ENCODE results near the gene TNS3.

TNS3 gene

GRCh38 chr7:47414342-47415317 is 167.3 kb downstream of the TNS3 start:
- TF ChIP-seq EZH2 (optimal IDR thresholded peaks at IDR 0.05; ENCODE audit: low read depth, low read length) (no peak), EZH2phosphoT487 (IDR thresholded peaks at IDR 0.05; ENCODE audit: low read length) (no peak), CTCF (IDR thresholded peaks at IDR 0.05; ENCODE audit: low read length) (no peak)
- H3K9me3 ChIP-seq (replicated peaks; ENCODE audit: insufficient read depth, low read length), result no peaks in the 10 kb centered on the region
- H3K9me2 ChIP-seq (replicated peaks; ENCODE audit: insufficient read depth, low read length), result no peaks in the 10 kb centered on the region
- no peak overlapping the region for H3K4me3 ChIP-seq (ENCODE audit: low read length)
- no peak overlapping the region for H3K9ac ChIP-seq (ENCODE audit: low read length)
- peaks cover 72% of the 10 kb centered on the region for H3K79me2 ChIP-seq (ENCODE audit: low read length)
- no peaks in the 10 kb centered on the region for H3K27me3 ChIP-seq (replicated peaks; ENCODE audit: insufficient read depth, low read length)
- no peaks in the 10 kb centered on the region for H4K20me1 ChIP-seq (ENCODE audit: insufficient read depth, low read length)
- no peaks in the 10 kb centered on the region for H3F3A ChIP-seq (ENCODE audit: insufficient read depth, low read length)
- no peak overlapping the region for H3K4me2 ChIP-seq (ENCODE audit: low read depth, low read length)
- H3K27ac ChIP-seq (ENCODE audit: low read length), result no peak overlapping the region
- H2AFZ ChIP-seq (ENCODE audit: low read length), result no peak overlapping the region
- no peak for DNase-seq
- peaks cover 40% of the 10 kb centered on the region for H3K36me3 ChIP-seq (replicated peaks; ENCODE audit: insufficient read depth, low read length)
- no peaks in the 10 kb centered on the region for H3K4me1 ChIP-seq (ENCODE audit: low read length)

GRCh38 chr7:47413526-47414341 is 168.2 kb downstream of the TNS3 start:
- no peaks in the 10 kb centered on the region for H3F3A ChIP-seq (ENCODE audit: insufficient read depth, low read length)
- no peak overlapping the region for H3K27ac ChIP-seq (ENCODE audit: low read length)
- H4K20me1 ChIP-seq (ENCODE audit: insufficient read depth, low read length), result no peaks in the 10 kb centered on the region
- no peaks in the 10 kb centered on the region for H3K9me2 ChIP-seq (replicated peaks; ENCODE audit: insufficient read depth, low read length)
- H3K4me1 ChIP-seq (ENCODE audit: low read length), result no peaks in the 10 kb centered on the region
- H3K4me2 ChIP-seq (ENCODE audit: low read depth, low read length), result no peak overlapping the region
- H3K36me3 ChIP-seq (replicated peaks; ENCODE audit: insufficient read depth, low read length), result peaks cover 35% of the 10 kb centered on the region
- DNase-seq, result no peak
- no peak overlapping the region for H2AFZ ChIP-seq (ENCODE audit: low read length)
- peaks cover 68% of the 10 kb centered on the region for H3K79me2 ChIP-seq (ENCODE audit: low read length)
- H3K9me3 ChIP-seq (replicated peaks; ENCODE audit: insufficient read depth, low read length), result no peaks in the 10 kb centered on the region
- H3K9ac ChIP-seq (ENCODE audit: low read length), result no peak overlapping the region
- no peaks in the 10 kb centered on the region for H3K27me3 ChIP-seq (replicated peaks; ENCODE audit: insufficient read depth, low read length)
- TF ChIP-seq EZH2phosphoT487 (IDR thresholded peaks at IDR 0.05; ENCODE audit: low read length) (no peak), EZH2 (optimal IDR thresholded peaks at IDR 0.05; ENCODE audit: low read depth, low read length) (no peak), CTCF (IDR thresholded peaks at IDR 0.05; ENCODE audit: low read length) (no peak)
- no peak overlapping the region for H3K4me3 ChIP-seq (ENCODE audit: low read length)

- H3K4me1 ChIP-seq (ENCODE audit: low read length), result no peaks in the 10 kb centered on the region
- no peak overlapping the region for H3K27ac ChIP-seq (ENCODE audit: low read length)
- no peak overlapping the region for H3K4me2 ChIP-seq (ENCODE audit: low read depth, low read length)
- H2AFZ ChIP-seq (ENCODE audit: low read length), result no peak overlapping the region
- no peaks in the 10 kb centered on the region for H3K9me3 ChIP-seq (replicated peaks; ENCODE audit: insufficient read depth, low read length)
- no peaks in the 10 kb centered on the region for H3K9me2 ChIP-seq (replicated peaks; ENCODE audit: insufficient read depth, low read length)
- 0 out of 2 replicates have a peak, but pooled peaks cover 3% of the 10 kb centered on the region for H3F3A ChIP-seq (ENCODE audit: insufficient read depth, low read length)
- H3K4me3 ChIP-seq (ENCODE audit: low read length), result no peak overlapping the region
- H3K9ac ChIP-seq (ENCODE audit: low read length), result no peak overlapping the region
- TF ChIP-seq EZH2phosphoT487 (IDR thresholded peaks at IDR 0.05; ENCODE audit: low read length) (no peak), CTCF (IDR thresholded peaks at IDR 0.05; ENCODE audit: low read length) (no peak), EZH2 (optimal IDR thresholded peaks at IDR 0.05; ENCODE audit: low read depth, low read length) (no peak)
- H3K79me2 ChIP-seq (ENCODE audit: low read length), result peaks cover 75% of the 10 kb centered on the region
- H4K20me1 ChIP-seq (ENCODE audit: insufficient read depth, low read length), result 0 out of 2 replicates have a peak, but pooled peaks cover 6% of the 10 kb centered on the region
- H3K36me3 ChIP-seq (replicated peaks; ENCODE audit: insufficient read depth, low read length), result peaks cover 35% of the 10 kb centered on the region
- H3K27me3 ChIP-seq (replicated peaks; ENCODE audit: insufficient read depth, low read length), result no peaks in the 10 kb centered on the region
- DNase-seq, result no peak
Measured at GRCh38 chr7:47411901-47412300, 170.0 kb downstream of the TNS3 start.
